Loucy (cell line): ENCODE data around the gene CENPP.

Experiments
- H2AFZ ChIP-seq: fragments of 200-600 bp; sonication (generic); 2 replicates; pipeline ENCODE4 v1.6.0; 2016; ENCODE audit warnings: antibody characterized with exemption, mild to moderate bottlenecking, low read length, moderate library complexity
- H3F3A ChIP-seq: fragments of 200-600 bp; 2 replicates; pipeline ENCODE4 v1.6.0; 2016; ENCODE audit warnings: antibody characterized with exemption, low read depth, mild to moderate bottlenecking
- H3K27me3 ChIP-seq: fragments of 200-600 bp; sonication (generic); 2 replicates; pipeline ENCODE4 v1.6.1; 2014; ENCODE audit warnings: low read length, mild to moderate bottlenecking; ENCODE audit not compliant: insufficient read depth, poor library complexity, severe bottlenecking
- H3K36me3 ChIP-seq: fragments of 200-600 bp; sonication (generic); 2 replicates; pipeline ENCODE4 v1.6.1; 2016; ENCODE audit warnings: low read length; ENCODE audit not compliant: insufficient read depth
- H3K4me1 ChIP-seq: fragments of 200-600 bp; sonication (generic); 2 replicates; pipeline ENCODE4 v1.5.1; 2014; ENCODE audit warnings: low read length, mild to moderate bottlenecking; ENCODE audit not compliant: insufficient read depth, poor library complexity, severe bottlenecking
- H3K4me2 ChIP-seq: fragments of 200-600 bp; sonication (generic); 2 replicates; pipeline ENCODE4 v1.6.0; 2014; ENCODE audit warnings: antibody characterized with exemption, low read length, low read depth, mild to moderate bottlenecking; ENCODE audit not compliant: poor library complexity, severe bottlenecking
- H3K4me3 ChIP-seq: fragments of 200-600 bp; sonication (generic); 2 replicates; pipeline ENCODE4 v1.5.1; 2014; ENCODE audit warnings: low read length, mild to moderate bottlenecking, mixed read lengths; ENCODE audit not compliant: poor library complexity, severe bottlenecking
- H3K79me2 ChIP-seq: fragments of 200-600 bp; sonication (generic); 2 replicates; pipeline ENCODE4 v1.6.1; 2014; ENCODE audit warnings: low read length; ENCODE audit not compliant: insufficient read depth
- H3K9ac ChIP-seq: fragments of 200-600 bp; sonication (generic); 2 replicates; pipeline ENCODE4 v1.6.0; 2014; ENCODE audit warnings: mild to moderate bottlenecking, low read depth, low read length, moderate library complexity; ENCODE audit not compliant: poor library complexity, severe bottlenecking
- H3K9me2 ChIP-seq: fragments of 200-600 bp; sonication (generic); replicated peaks from 2 replicates; pipeline ENCODE4 v1.6.1; 2016; ENCODE audit warnings: low read depth, low read length, mixed read lengths
- H3K9me3 ChIP-seq: fragments of 200-600 bp; sonication (generic); 2 replicates; pipeline ENCODE4 v1.6.1; 2014; ENCODE audit warnings: mild to moderate bottlenecking, antibody characterized with exemption, low read length, low read depth; ENCODE audit not compliant: insufficient read depth
- H4K20me1 ChIP-seq: fragments of 200-600 bp; sonication (generic); 2 replicates; pipeline ENCODE4 v1.6.0; 2014; ENCODE audit warnings: antibody characterized with exemption, low read length, mild to moderate bottlenecking; ENCODE audit not compliant: insufficient read depth, poor library complexity, severe bottlenecking
- EZH2phosphoT487 ChIP-seq: fragments of 200-600 bp; IDR thresholded peaks from 2 replicates; pipeline ENCODE4 v1.6.1; 2018; ENCODE audit warnings: antibody characterized with exemption, mild to moderate bottlenecking, moderate library complexity, borderline replicate concordance
- TF ChIP-seq, protein P1 (sequence below): fragments of 200-600 bp; sonication (generic); conservative IDR thresholded peaks from 2 replicates; pipeline ENCODE4 v1.5.1; 2014; ENCODE audit warnings: mild to moderate bottlenecking, antibody characterized with exemption, low read length

Gene CENPP

DNA sequence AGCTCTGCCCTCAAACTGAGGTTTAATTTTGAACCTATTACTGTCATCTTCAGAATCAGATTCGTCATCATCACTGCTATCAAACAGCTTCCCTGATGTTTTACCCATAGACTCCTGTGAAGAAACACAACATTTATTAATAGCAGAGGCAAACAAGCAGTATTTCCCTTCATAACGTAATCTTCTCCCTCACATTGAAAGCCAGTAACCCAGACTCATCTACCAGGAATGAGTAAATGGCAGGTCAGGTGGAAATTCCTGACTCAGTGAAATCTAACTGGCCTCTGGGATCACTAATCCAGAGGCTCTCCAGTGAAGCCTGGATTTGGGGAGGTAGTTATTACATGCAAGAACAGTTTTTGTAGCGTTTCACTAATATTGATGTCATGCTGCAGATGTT is 15.2 kb upstream of the CENPP start:
- TF ChIP-seq, protein P1, sequence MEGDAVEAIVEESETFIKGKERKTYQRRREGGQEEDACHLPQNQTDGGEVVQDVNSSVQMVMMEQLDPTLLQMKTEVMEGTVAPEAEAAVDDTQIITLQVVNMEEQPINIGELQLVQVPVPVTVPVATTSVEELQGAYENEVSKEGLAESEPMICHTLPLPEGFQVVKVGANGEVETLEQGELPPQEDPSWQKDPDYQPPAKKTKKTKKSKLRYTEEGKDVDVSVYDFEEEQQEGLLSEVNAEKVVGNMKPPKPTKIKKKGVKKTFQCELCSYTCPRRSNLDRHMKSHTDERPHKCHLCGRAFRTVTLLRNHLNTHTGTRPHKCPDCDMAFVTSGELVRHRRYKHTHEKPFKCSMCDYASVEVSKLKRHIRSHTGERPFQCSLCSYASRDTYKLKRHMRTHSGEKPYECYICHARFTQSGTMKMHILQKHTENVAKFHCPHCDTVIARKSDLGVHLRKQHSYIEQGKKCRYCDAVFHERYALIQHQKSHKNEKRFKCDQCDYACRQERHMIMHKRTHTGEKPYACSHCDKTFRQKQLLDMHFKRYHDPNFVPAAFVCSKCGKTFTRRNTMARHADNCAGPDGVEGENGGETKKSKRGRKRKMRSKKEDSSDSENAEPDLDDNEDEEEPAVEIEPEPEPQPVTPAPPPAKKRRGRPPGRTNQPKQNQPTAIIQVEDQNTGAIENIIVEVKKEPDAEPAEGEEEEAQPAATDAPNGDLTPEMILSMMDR: no peak
- no peak for TF ChIP-seq EZH2phosphoT487

DNA sequence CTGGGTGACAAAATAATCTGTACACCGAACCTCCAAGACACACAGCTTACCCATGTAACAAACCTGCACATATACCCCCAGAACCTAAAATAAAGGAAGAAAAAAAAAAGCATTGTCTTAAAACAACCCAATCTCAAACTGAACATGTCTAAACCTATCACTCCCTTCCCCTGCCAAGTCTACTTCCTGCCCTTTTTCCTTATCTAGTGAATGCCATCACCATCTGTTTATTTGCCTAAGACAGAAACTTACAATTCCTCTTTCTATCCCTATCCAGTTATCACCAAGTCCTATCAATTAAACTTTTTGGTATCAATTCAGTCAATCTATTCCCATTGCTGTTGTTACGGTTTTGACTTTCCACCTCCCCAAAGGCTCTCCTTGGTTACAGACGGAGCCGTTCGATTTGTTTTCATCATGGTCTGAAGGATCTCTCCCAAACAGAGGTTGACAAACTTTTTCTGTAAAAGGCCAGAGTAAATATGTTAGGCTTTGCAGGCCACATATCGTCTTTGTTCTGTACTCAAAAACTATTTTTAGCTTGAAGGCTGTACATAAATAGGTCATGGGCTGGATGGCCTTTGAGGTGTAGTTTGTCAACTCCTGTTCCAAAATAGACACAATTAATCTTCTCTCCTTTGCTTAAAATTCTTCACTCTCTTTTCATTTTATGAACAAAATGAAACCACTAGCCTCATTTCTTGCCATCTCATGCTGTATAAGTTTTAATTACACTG is 12.7 kb upstream of the CENPP start:
- H3K36me3 ChIP-seq: peaks cover 59% of the 10 kb centered on the region; the same call in 1 of the 2 replicates

More for the DNA sequence above, 15.2 kb upstream of the CENPP start:
- Histone ChIP-seq H3K4me1 (peaks cover 10% of the 10 kb centered on the region), H3K9me3 (no peaks in the 10 kb centered on the region), H3K9me2 (no peaks in the 10 kb centered on the region), H3K79me2 (peaks cover 8% of the 10 kb centered on the region), H3K4me2 (no peak overlapping the region), H3K9ac (no peak overlapping the region), H3K4me3 (no peak overlapping the region), H3F3A (no peaks in the 10 kb centered on the region), H3K27me3 (no peaks in the 10 kb centered on the region), H4K20me1 (peaks cover 5% of the 10 kb centered on the region), H3K36me3 (peaks cover 62% of the 10 kb centered on the region; the same call in 1 of the 2 replicates), H2AFZ (no peak overlapping the region)

DNA sequence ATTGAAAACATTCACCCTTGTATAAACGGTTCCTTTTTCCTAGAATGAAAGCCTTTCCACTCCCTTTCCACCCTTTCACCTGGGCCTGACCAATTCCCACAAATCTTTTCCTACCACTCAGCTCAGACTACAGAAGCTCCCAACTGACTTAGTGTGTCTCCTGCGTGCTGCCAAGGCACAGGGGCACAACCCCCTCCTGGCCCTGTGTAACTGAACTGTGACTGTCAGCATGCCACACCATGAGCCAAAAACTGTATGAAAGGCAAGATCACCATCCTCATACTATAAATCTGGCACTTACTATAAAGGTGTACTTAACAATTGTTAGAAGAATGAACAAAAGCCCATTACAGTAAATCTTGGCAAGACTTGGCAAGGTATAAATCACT is 12.1 kb upstream of the CENPP start:
- H3K36me3 ChIP-seq: peaks cover 59% of the 10 kb centered on the region; the same call in 1 of the 2 replicates
- H3K4me1 ChIP-seq: peaks cover 10% of the 10 kb centered on the region
- peaks cover 5% of the 10 kb centered on the region for H4K20me1 ChIP-seq
- TF ChIP-seq, protein P1: no peak
- no peak for TF ChIP-seq EZH2phosphoT487
- no peaks in the 10 kb centered on the region for H3F3A ChIP-seq
- H2AFZ ChIP-seq: no peak overlapping the region
- H3K27me3 ChIP-seq: no peaks in the 10 kb centered on the region
- H3K9me2 ChIP-seq: no peaks in the 10 kb centered on the region
- no peak overlapping the region for H3K4me3 ChIP-seq
- H3K9me3 ChIP-seq: no peaks in the 10 kb centered on the region
- H3K4me2 ChIP-seq: peak overlapping the region; percentile 7
- H3K79me2 ChIP-seq: peaks cover 8% of the 10 kb centered on the region
- no peak overlapping the region for H3K9ac ChIP-seq

More for the DNA sequence above, 12.7 kb upstream of the CENPP start:
- TF ChIP-seq EZH2phosphoT487: no peak
- TF ChIP-seq, protein P1: no peak
- Histone ChIP-seq H3K9me2 (no peaks in the 10 kb centered on the region), H3K4me3 (peak overlapping the region; percentile 2), H3K27me3 (no peaks in the 10 kb centered on the region), H3K4me1 (peaks cover 10% of the 10 kb centered on the region), H2AFZ (no peak overlapping the region), H3K9ac (peak overlapping the region; percentile 13), H3F3A (no peaks in the 10 kb centered on the region), H4K20me1 (peaks cover 5% of the 10 kb centered on the region), H3K4me2 (peak overlapping the region; percentile 7), H3K79me2 (peaks cover 8% of the 10 kb centered on the region), H3K9me3 (no peaks in the 10 kb centered on the region)
